Prostate gland (tissue), 2 donors: Measurements from ENCODE around the gene CLPTM1. TPM values are rescaled to one million over a fixed set of nuclear protein-coding genes. Genes with fewer than 3 reads are reported as not detected.
A peak's percentile ranks its signal among the peaks of the same experiment; 100 is the strongest.

Experiments used
- DNase-seq: peaks from one replicate; pipeline ENCODE4 v3.0.0-alpha.2; 2019; ENCODE audit warnings: low spot score
- H3K27ac ChIP-seq, 2 donors: fragments of 200-600 bp; sonication (generic); 2 replicates each; pipeline ENCODE4 v1.5.1; 2017 to 2019
- H3K27me3 ChIP-seq: fragments of 200-600 bp; sonication (generic); replicated peaks from 2 replicates; pipeline ENCODE4 v1.5.1; 2019; ENCODE audit not compliant: insufficient read depth
- H3K36me3 ChIP-seq, 2 donors: fragments of 200-600 bp; sonication (generic); 1 replicate in 1 of 2; 2 replicates in 1 of 2; pipeline versions ENCODE4 v1.5.1 to v1.8.1; 2017 to 2019
- H3K4me1 ChIP-seq: fragments of 200-600 bp; sonication (generic); replicated peaks from 2 replicates; pipeline ENCODE4 v1.5.1; 2019
- H3K4me3 ChIP-seq, 2 donors: fragments of 200-600 bp; sonication (generic); 2 replicates each; pipeline ENCODE4 v1.5.1; 2017 to 2019
- H3K9me3 ChIP-seq: fragments of 200-600 bp; sonication (generic); 2 replicates; pipeline ENCODE4 v1.5.1; 2017
- CTCF ChIP-seq, 4 experiments: fragments of 200-600 bp in 2 of 4; fragments of 450-650 bp in 2 of 4; sonication (generic) in 2 of 4; IDR thresholded peaks; 1 replicate in 3 of 4; 2 replicates in 1 of 4; pipeline ENCODE4 v1.5.1; 2016 to 2019; ENCODE audit warnings: antibody characterized with exemption in 4 of 4, mild to moderate bottlenecking in 2 of 4, moderate library complexity in 2 of 4
- POLR2A ChIP-seq: fragments of 450-650 bp; IDR thresholded peaks from one replicate; pipeline ENCODE4 v1.6.1; 2016; ENCODE audit warnings: antibody characterized with exemption, mild to moderate bottlenecking
- POLR2AphosphoS5 ChIP-seq: sonication (generic); formaldehyde crosslinking; IDR thresholded peaks from one replicate; pipeline ENCODE4 v1.6.1; 2017; ENCODE audit warnings: antibody characterized with exemption
- WGBS: methylation state at CpG from one replicate; pipeline ENCODE4 v1.1.5; 2018; 5-methylcytosine and 5-hydroxymethylcytosine counted together
- intact Hi-C: fragments of 100-400 bp; cut with DNase I; formaldehyde crosslinking; loops from one replicate; pipeline ENCODE4 v1.14.2; 2022
- total RNA-seq, 2 donors: library from RNA; depleted of rRNA; stranded (reverse); fragments of >200 nt; gene quantifications; one replicate each; pipeline ENCODE4 v1.1.0, GENCODE V29; 2016

CLPTM1 gene
- total RNA-seq, 2 donors from 2014 or later: 102 to 185 TPM

DNA sequence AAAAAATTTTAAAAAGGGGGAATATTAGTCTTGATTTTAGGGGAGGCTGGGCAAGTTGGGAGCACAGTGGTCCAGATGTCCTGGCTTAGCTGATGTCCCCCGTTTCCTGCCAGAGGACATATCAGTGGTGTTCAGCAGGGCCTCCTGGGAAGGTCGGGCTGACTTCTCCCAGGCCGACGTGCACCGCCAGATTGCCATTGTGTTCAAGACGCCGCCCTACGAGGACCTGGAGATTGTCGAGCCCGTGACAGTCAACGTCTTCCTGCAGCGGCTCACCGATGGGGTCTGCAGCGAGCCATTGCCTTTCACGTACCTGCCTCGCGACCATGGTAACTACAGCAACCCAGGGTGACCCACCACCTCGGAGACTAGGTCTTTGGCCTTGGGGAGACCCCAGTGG lies 77.2 kb downstream of the CLPTM1 start:
- H3K4me1 ChIP-seq: no peaks in the 10 kb centered on the region
- TF ChIP-seq POLR2A (no peak), POLR2AphosphoS5 (no peak), CTCF (IDR thresholded peaks at IDR 0.05) (no peak)
- no peaks in the 10 kb centered on the region for H3K36me3 ChIP-seq
- no peak overlapping the region for H3K27ac ChIP-seq
- H3K27me3 ChIP-seq: no peaks in the 10 kb centered on the region
- WGBS: 87% methylated on average over 18 of the region's 18 CpGs
- no peak overlapping the region for H3K4me3 ChIP-seq
- intact Hi-C loops: no loop called here
- DNase-seq: no peak
- no peaks in the 10 kb centered on the region for H3K9me3 ChIP-seq

DNA sequence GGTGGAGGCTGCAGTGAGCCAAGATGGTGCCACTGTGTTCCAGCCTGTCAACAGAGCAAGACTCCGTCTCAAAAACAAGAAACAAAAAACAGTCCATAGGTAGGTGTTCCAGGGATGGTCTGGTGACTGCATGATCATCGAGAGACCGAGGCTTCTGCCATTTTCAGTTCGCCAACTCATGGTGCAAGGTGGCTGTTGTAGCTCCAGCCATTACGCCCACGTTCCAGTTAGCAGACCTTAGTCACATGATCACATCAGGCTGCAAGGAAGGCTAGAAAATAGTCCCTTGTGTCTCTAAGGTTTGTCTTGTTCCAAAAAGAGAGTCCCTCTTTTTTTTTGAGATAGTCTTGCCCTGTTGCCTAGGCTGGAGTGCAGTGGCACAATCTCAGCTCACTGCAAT lies 80.6 kb downstream of the CLPTM1 start:
- WGBS: 99% methylated on average over 6 of the region's 6 CpGs
- H3K36me3 ChIP-seq: no peaks in the 10 kb centered on the region
- H3K4me1 ChIP-seq: peaks cover 7% of the 10 kb centered on the region
- H3K27ac ChIP-seq: no peak overlapping the region
- no peaks in the 10 kb centered on the region for H3K27me3 ChIP-seq
- no peaks in the 10 kb centered on the region for H3K9me3 ChIP-seq
- intact Hi-C loops: no loop called here
- TF ChIP-seq CTCF (IDR thresholded peaks at IDR 0.05): no peak
- no peak for TF ChIP-seq POLR2AphosphoS5
- no peak for TF ChIP-seq POLR2A
- no peak for DNase-seq
- no peak overlapping the region for H3K4me3 ChIP-seq

- no peak for TF ChIP-seq CTCF (IDR thresholded peaks at IDR 0.05)
- no peak for TF ChIP-seq POLR2AphosphoS5
- TF ChIP-seq POLR2A: no peak
- WGBS: 89% methylated on average over 37 of the region's 37 CpGs
- Histone ChIP-seq H3K27ac (no peak overlapping the region), H3K4me1 (peaks cover 10% of the 10 kb centered on the region), H3K36me3 (no peaks in the 10 kb centered on the region), H3K9me3 (no peaks in the 10 kb centered on the region), H3K27me3 (no peaks in the 10 kb centered on the region), H3K4me3 (no peak overlapping the region)
- intact Hi-C loops: no loop called here
- no peak for DNase-seq
Observed at GRCh38 chr19:45037393-45038169, 82.4 kb downstream of the CLPTM1 start.

- H3K4me3 ChIP-seq: peak within 1 kb of the TSS; percentile 76 to 90
- 2% methylated on average over 62 of the region's 62 CpGs for WGBS
- no peaks in the 10 kb centered on the region for H3K27me3 ChIP-seq
- peak; percentile 96 for TF ChIP-seq POLR2AphosphoS5
- TF ChIP-seq POLR2A: peak; percentile 89
- peak in 1 of 4 experiments; percentile 31 for TF ChIP-seq CTCF (IDR thresholded peaks at IDR 0.05)
- peak; percentile 87 for DNase-seq
- no peaks in the 10 kb centered on the region for H3K36me3 ChIP-seq
- peak within 1 kb of the TSS; percentile 90 to 91 for H3K27ac ChIP-seq
- intact Hi-C loops: no loop called here
- H3K9me3 ChIP-seq: no peaks in the 10 kb centered on the region
- peaks cover 10% of the 10 kb centered on the region for H3K4me1 ChIP-seq
Observed at GRCh38 chr19:45038931-45039893, 84.0 kb downstream of the CLPTM1 start, which contains the start of gene CLASRP. Gene CLASRP, plus strand, starts transcription at chr19:45039045. Its CDS starts 1,168 bp downstream, at chr19:45040213.
